Fibroblast of lung (primary cell): ENCODE measurements around the gene CFAP74. TPM values are rescaled to one million over a fixed set of nuclear protein-coding genes. Genes with fewer than 3 reads are reported as not detected.

ENCODE experiments used
- DNase-seq, 2 donors: peaks; one replicate each; pipeline versions ENCODE4 v3.0.0 to v3.0.0-alpha.2; 2010; ENCODE audit warnings: low read depth in 2 of 2
- H2AFZ ChIP-seq: 2 replicates; pipeline ENCODE4 v1.5.1; 2012; ENCODE audit warnings: low read length, control low read depth, inconsistent platforms
- H3K27ac ChIP-seq: 2 replicates; pipeline ENCODE4 v1.5.1; 2011; ENCODE audit warnings: low read length, control low read depth; ENCODE audit not compliant: insufficient read depth
- H3K27me3 ChIP-seq: 2 replicates; pipeline ENCODE4 v1.5.1; 2011; ENCODE audit warnings: mild to moderate bottlenecking, low read length; ENCODE audit not compliant: control insufficient read depth, insufficient read depth
- H3K36me3 ChIP-seq: 2 replicates; pipeline ENCODE4 v1.5.1; 2011; ENCODE audit warnings: low read length; ENCODE audit not compliant: control insufficient read depth, insufficient read depth
- H3K4me1 ChIP-seq: 2 replicates; pipeline ENCODE4 v1.5.1; 2011; ENCODE audit warnings: low read length; ENCODE audit not compliant: control insufficient read depth, insufficient read depth; ENCODE audit errors: extremely low read depth
- H3K4me2 ChIP-seq: 2 replicates; pipeline ENCODE4 v1.5.1; 2011; ENCODE audit warnings: low read length, control low read depth; ENCODE audit not compliant: insufficient read depth; ENCODE audit errors: extremely low read depth
- H3K4me3 ChIP-seq, 4 experiments: fragments of 200-600 bp in 1 of 4; sonication (generic) in 1 of 4; replicated peaks in 1 of 4; 2 replicates each; pipeline ENCODE4 v1.5.1; 2011 to 2016; ENCODE audit warnings: low read length in 4 of 4, low read depth in 3 of 4, mild to moderate bottlenecking in 3 of 4, control low read depth in 2 of 4, inconsistent platforms in 1 of 4, mixed read lengths in 1 of 4; ENCODE audit not compliant: insufficient read depth in 1 of 4; ENCODE audit errors: control extremely low read depth in 1 of 4
- H3K79me2 ChIP-seq: 2 replicates; pipeline ENCODE4 v1.5.1; 2012; ENCODE audit warnings: mild to moderate bottlenecking, low read length, inconsistent platforms; ENCODE audit not compliant: control insufficient read depth, insufficient read depth
- H3K9ac ChIP-seq: 2 replicates; pipeline ENCODE4 v1.5.1; 2011; ENCODE audit warnings: mild to moderate bottlenecking, low read length, control low read depth; ENCODE audit not compliant: insufficient read depth
- H3K9me3 ChIP-seq: 2 replicates; pipeline ENCODE4 v1.5.1; 2012; ENCODE audit warnings: low read depth, low read length; ENCODE audit not compliant: control insufficient read depth, insufficient read depth
- H4K20me1 ChIP-seq: 2 replicates; pipeline ENCODE4 v1.5.1; 2011; ENCODE audit warnings: low read length; ENCODE audit not compliant: control insufficient read depth, insufficient read depth; ENCODE audit errors: extremely low read depth
- CTCF ChIP-seq, 2 donors: IDR thresholded peaks in 1 of 2; conservative IDR thresholded peaks in 1 of 2; 1 replicate in 1 of 2; 2 replicates in 1 of 2; pipeline ENCODE4 v1.5.1; 2011 to 2012; ENCODE audit warnings: low read length in 2 of 2, control low read depth in 1 of 2, inconsistent platforms in 1 of 2, low read depth in 1 of 2, mild to moderate bottlenecking in 1 of 2
- EZH2 ChIP-seq: IDR thresholded peaks from 2 replicates; pipeline ENCODE4 v1.5.1; 2012; ENCODE audit warnings: low read length, control low read depth, mild to moderate bottlenecking; ENCODE audit errors: missing control alignments
- polyA plus RNA-seq, 2 donors: library from polyadenylated mRNA; depleted of rRNA in 1 of 2; stranded (reverse) in 1 of 2; unstranded in 1 of 2; fragments of >200 nt; gene quantifications; 2 replicates each; pipeline ENCODE4 v1.2.1, GENCODE V29; 2011 to 2012; ENCODE audit warnings: missing spikeins in 1 of 2
- total RNA-seq: library from RNA; depleted of rRNA; stranded (reverse); fragments of >200 nt; gene quantifications from 2 replicates; pipeline ENCODE4 v1.2.1, GENCODE V29; 2014

The CFAP74 gene
- total and polyA plus RNA-seq, 2 donors (not counting 1 experiment from before 2014, with no cell fraction given), result not detected

DNA sequence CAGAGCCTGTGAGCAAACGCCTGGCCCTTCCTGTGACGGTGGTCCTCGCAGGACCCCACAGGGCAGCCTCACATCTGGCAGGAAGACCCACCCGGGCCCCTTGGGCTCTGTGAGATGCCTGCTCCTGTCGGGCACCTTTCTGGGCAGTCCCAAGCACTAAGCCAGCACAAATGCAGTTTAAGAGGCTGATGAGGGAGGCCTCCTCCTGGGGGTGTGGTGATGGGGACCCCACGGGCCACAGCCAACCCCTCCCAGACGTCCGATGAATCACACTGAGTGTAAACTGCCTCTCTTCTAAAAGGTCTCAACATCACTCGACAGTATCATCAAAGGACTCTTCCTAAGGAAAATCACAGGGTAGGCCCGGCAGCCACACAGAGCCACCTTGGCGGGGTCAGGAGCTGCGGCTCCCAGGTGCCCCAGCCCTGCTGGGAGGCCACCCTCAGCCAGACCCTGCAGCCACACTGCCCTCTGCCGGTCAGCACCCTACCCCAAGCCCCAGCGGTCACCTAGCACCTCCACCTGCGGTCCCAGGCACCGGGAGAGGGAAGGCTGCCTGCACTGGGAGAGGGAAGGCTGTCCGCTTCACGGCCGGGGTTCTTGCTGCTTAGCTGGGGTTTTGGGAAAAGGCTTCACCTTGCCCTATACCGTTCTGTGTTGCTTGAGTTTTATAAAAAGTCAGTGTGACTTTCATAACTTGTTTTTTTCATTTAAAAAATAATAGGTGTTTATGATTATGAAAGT lies 42.8 kb upstream of the CFAP74 start:
- peak; percentile 5 to 9 for DNase-seq
- Histone ChIP-seq H3K36me3 (no peaks in the 10 kb centered on the region), H3K4me3 (no peak overlapping the region), H3K27ac (no peak overlapping the region), H3K9ac (no peak overlapping the region), H4K20me1 (no peaks in the 10 kb centered on the region), H2AFZ (no peak overlapping the region), H3K4me1 (no peaks in the 10 kb centered on the region), H3K9me3 (no peaks in the 10 kb centered on the region), H3K4me2 (no peak overlapping the region), H3K79me2 (no peaks in the 10 kb centered on the region), H3K27me3 (peaks cover 17% of the 10 kb centered on the region)
- TF ChIP-seq CTCF (conservative IDR thresholded peaks at IDR 0.05 in 1 of 2, IDR thresholded peaks at IDR 0.05 in 1 of 2; ENCODE audit: low read depth in 1 of 2, low read length in 2 of 2), result peak; percentile 34 to 59
- TF ChIP-seq EZH2, result no peak

DNA sequence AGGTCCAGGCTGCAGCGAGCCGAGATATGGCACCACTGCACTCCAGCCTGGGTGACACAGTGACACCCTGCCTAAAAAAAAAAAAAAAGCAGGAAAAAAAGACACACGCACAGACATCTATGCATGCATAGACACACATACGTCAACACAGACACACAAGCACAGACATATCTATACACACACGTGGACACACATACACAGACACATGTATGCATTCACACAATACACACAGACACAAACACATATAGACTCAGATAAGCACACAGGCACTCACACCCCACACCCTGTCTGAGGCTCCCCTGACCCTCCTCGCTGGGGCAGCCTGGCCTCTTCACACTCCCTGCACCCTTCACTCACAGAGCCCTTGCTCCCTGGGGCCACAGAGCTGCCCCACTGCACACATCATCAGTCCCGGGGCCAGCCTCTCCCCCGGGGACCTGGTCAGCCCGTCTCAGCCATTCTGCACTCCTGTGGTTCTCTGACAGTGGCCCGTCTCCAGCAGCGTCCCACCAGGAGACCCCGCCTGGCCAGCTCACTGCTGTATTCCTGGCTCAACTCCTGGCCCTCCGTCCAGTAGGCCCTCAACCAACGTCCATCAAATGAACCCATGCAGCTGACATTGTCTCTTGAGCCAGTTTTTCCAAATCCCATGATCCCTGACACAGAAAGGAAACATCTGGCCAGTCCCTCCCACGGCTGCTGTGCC lies 42.0 kb upstream of the CFAP74 start:
- Histone ChIP-seq H3K9me3 (no peaks in the 10 kb centered on the region), H3K36me3 (no peaks in the 10 kb centered on the region), H3K27ac (no peak overlapping the region), H3K27me3 (peaks cover 11% of the 10 kb centered on the region), H3K79me2 (no peaks in the 10 kb centered on the region), H3K4me3 (no peak overlapping the region), H3K9ac (no peak overlapping the region), H3K4me1 (no peaks in the 10 kb centered on the region), H4K20me1 (no peaks in the 10 kb centered on the region), H2AFZ (no peak overlapping the region), H3K4me2 (no peak overlapping the region)
- peak in 1 of 2 donors; percentile 39 for DNase-seq
- TF ChIP-seq EZH2 (no peak), CTCF (conservative IDR thresholded peaks at IDR 0.05 in 1 of 2, IDR thresholded peaks at IDR 0.05 in 1 of 2; ENCODE audit: low read depth in 1 of 2, low read length in 2 of 2) (no peak)

DNA sequence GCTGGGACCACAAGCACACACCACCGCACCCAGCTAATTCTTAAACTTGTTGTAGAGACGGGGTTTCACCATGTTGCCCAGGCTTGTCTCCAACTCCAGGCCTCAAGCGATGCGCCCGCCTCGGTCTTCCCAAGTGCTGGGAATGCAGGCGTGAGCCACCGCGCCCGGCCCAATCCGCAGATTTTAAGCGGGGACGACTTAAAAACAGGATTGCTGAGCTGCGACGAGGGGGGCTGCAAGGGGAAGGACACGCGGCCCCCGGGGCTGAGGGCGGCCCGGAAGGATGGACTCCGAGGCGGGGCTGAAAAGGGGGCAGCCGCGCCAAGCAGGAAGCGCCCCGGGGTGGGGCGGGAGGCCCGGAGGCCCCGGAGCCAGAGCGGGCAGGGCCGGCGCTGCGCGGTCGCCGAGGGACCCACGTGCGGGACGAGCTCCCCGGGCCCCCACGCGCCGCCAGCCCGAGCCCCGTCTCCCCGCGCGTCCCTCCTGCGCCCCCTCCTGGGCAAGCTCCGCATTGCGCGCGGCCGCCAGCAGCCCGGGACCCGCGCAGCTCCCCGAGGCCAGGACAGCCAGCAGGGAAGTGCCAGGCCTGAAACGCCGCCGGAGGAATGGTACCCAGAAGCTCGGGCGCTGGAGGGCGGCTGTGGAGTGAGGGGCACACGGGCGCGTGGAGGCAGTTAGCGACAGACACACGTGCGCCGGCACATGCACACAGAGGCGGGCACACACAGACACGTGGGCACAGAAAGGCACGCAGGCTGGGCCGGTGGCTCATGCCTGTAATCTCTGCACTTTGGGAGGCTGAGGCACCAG lies 41.1 kb upstream of the CFAP74 start:
- Histone ChIP-seq H3K36me3 (no peaks in the 10 kb centered on the region), H2AFZ (no peak overlapping the region), H3K4me1 (no peaks in the 10 kb centered on the region), H4K20me1 (no peaks in the 10 kb centered on the region), H3K27me3 (peaks cover 9% of the 10 kb centered on the region), H3K4me3 (no peak overlapping the region), H3K9ac (no peak overlapping the region), H3K27ac (no peak overlapping the region), H3K79me2 (no peaks in the 10 kb centered on the region), H3K4me2 (no peak overlapping the region), H3K9me3 (no peaks in the 10 kb centered on the region)
- DNase-seq, result peak; percentile 18 to 19
- TF ChIP-seq EZH2, result no peak
- TF ChIP-seq CTCF (conservative IDR thresholded peaks at IDR 0.05 in 1 of 2, IDR thresholded peaks at IDR 0.05 in 1 of 2; ENCODE audit: low read depth in 1 of 2, low read length in 2 of 2), result peak; percentile 47 to 55
